ENCODE results near the gene SDR9C7. TPM values are rescaled to one million over a fixed set of nuclear protein-coding genes. Genes with fewer than 3 reads are reported as not detected.
"Not testable (repeated sequence)": the region's sequence is repeated elsewhere in the genome, so short reads cannot be mapped to it uniquely, and the experiment has no call there.

The SDR9C7 gene
- total RNA-seq, 1 donor from 2014 or later = 0.22 TPM

GRCh38 chr12:56884421-56884820 is 49.8 kb downstream of the SDR9C7 start:
- H3K27ac Mint-ChIP-seq = no peak overlapping the region
- no peak for DNase-seq (ENCODE audit: extremely low spot score, unreplicated experiment)
- H3K4me1 Mint-ChIP-seq (ENCODE audit: unreplicated experiment) = no peaks in the 10 kb centered on the region
- H3K4me3 Mint-ChIP-seq = no peak overlapping the region
- peaks cover 3% of the 10 kb centered on the region for H3K27me3 Mint-ChIP-seq
- no peaks in the 10 kb centered on the region for H3K36me3 Mint-ChIP-seq
- peaks cover 16% of the 10 kb centered on the region for H3K9me3 Mint-ChIP-seq
- TF ChIP-seq CTCF (conservative IDR thresholded peaks at IDR 0.05) = no peak

GRCh38 chr12:56882407-56882806 is 51.8 kb downstream of the SDR9C7 start:
- not testable (repeated sequence) for H3K27me3 Mint-ChIP-seq; H3K4me3 Mint-ChIP-seq; H3K27ac Mint-ChIP-seq; H3K4me1 Mint-ChIP-seq (ENCODE audit: unreplicated experiment); H3K36me3 Mint-ChIP-seq; DNase-seq (ENCODE audit: extremely low spot score, unreplicated experiment)
- peaks cover 16% of the 10 kb centered on the region for H3K9me3 Mint-ChIP-seq

DNA sequence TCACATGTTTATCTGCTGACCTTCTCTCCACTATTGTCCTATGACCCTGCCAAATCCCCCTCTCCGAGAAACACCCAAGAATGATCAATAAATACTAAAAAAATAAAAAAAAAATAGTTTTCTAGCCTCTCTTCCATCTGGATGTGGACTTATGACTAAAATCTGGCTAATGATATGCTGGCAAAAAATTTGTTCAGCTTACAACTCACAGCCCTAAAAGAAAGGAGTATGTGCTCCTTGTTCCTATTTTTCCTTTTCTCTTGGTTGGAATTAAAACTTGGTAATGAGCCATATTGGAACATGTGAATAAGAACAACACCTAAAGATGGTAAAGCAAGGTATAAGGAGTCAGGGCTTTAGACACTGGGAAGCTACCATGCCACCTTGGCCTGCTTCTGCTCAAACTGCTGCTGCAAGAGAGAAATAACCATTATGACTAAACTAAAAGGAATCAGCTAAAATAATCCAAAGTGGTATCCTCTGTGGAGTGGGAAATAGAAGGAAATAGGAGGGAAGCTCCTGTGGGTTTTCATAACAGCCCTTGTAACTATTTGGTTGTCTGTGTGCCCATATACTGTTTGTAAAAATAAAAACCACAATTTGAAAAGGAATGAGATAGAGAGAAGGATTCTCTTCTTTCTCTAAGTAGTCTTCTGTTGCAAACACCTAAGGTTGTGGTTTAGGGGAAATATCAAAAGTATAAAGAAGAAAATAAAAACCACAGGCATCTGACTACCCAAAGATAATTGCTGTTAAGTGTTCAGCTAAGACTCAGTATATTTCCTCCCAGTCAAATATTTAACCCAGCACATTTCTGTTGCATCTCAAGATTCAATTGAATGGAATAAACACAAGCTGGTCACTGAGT is 53.8 kb downstream of the SDR9C7 start:
- Mint-ChIP-seq H3K9me3 (peaks cover 20% of the 10 kb centered on the region), H3K4me1 (ENCODE audit: unreplicated experiment) (no peaks in the 10 kb centered on the region), H3K4me3 (no peak overlapping the region), H3K36me3 (no peaks in the 10 kb centered on the region), H3K27ac (no peak overlapping the region), H3K27me3 (peaks cover 11% of the 10 kb centered on the region)
- DNase-seq (ENCODE audit: extremely low spot score, unreplicated experiment) = no peak
- no peak for TF ChIP-seq CTCF (conservative IDR thresholded peaks at IDR 0.05)

- not testable (repeated sequence) for H3K36me3 Mint-ChIP-seq; H3K4me3 Mint-ChIP-seq; H3K27ac Mint-ChIP-seq; H3K27me3 Mint-ChIP-seq; H3K4me1 Mint-ChIP-seq (ENCODE audit: unreplicated experiment); DNase-seq (ENCODE audit: extremely low spot score, unreplicated experiment)
- peaks cover 17% of the 10 kb centered on the region for H3K9me3 Mint-ChIP-seq
Observed at GRCh38 chr12:56879240-56880124, 54.7 kb downstream of the SDR9C7 start.

DNA sequence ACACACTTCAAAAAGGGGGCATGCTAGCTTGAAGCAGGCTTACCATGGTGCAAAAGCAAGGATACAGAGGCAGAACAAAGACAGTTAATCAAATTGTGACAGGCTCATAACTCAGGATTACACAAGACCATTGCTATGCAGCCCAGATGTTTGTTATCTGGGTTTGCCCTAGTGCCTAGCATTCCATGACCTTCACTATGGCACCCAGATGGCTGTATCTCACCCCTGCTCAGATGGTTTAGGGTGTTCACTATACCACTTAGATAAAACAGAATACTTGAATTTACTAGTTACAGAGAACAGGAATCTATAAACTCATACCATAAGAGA is 56.2 kb downstream of the SDR9C7 start:
- Mint-ChIP-seq H3K27ac (no peak overlapping the region), H3K27me3 (peaks cover 13% of the 10 kb centered on the region), H3K9me3 (peaks cover 9% of the 10 kb centered on the region), H3K4me3 (no peak overlapping the region), H3K36me3 (no peaks in the 10 kb centered on the region), H3K4me1 (ENCODE audit: unreplicated experiment) (no peaks in the 10 kb centered on the region)
- DNase-seq (ENCODE audit: extremely low spot score, unreplicated experiment) = no peak
- TF ChIP-seq CTCF (conservative IDR thresholded peaks at IDR 0.05) = no peak

DNA sequence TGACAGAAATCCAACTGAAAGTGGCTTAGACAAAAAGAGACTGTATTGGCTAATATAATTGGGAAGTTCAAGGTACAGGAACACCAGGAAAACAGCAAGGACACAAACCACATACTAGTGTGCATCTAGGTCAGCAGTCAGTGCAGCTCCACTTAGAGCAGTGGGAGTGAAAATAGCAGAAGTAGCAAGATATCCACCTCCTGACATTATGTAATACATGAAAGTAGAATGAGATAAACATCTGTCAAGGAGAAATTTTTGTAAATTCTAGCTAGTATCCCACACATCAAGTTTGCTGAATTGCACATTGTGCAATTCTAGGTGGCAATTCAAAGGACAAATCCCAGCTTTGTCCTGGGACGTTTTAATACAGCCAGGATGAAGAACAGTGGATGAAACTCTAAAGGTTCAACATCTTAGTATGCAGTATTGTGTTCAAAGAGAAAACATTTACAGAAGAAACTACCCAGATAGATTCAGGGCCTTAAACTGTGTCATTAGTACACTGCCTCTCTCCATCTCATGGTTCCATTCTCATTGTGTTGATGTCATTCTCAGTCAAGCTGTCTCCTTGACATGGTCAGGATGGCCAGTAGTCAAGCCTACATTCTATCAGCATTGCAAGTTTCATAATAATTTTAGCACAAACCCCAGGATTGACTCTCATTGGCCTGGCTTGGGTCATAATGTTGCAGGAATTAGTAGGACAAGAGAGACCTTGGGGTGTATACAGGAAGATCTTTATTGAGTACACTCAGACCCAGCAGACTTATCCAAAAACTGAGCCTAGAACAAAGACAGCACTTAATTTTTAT is 56.8 kb downstream of the SDR9C7 start:
- Mint-ChIP-seq H3K4me3 (no peak overlapping the region), H3K27ac (no peak overlapping the region), H3K36me3 (no peaks in the 10 kb centered on the region), H3K9me3 (peaks cover 9% of the 10 kb centered on the region), H3K4me1 (ENCODE audit: unreplicated experiment) (no peaks in the 10 kb centered on the region), H3K27me3 (peaks cover 13% of the 10 kb centered on the region)
- TF ChIP-seq CTCF (conservative IDR thresholded peaks at IDR 0.05) = no peak
- DNase-seq (ENCODE audit: extremely low spot score, unreplicated experiment) = no peak

Measured in type B pancreatic cell (in vitro differentiated cells).